Chondrocyte (in vitro differentiated cells): ENCODE results near the gene POPDC3. TPM values are rescaled to one million over a fixed set of nuclear protein-coding genes. Genes with fewer than 3 reads are reported as not detected.

Experiments
- DNase-seq: peaks from one replicate; pipeline ENCODE4 v3.0.0; 2021; ENCODE audit warnings: mixed read lengths, low spot score
- H3K27ac Mint-ChIP-seq: one replicate; pipeline ENCODE4 v1.8.0; 2021; ENCODE audit warnings: mild to moderate bottlenecking, moderate library complexity, mixed read lengths; ENCODE audit not compliant: unreplicated experiment
- H3K27me3 Mint-ChIP-seq: 2 replicates; pipeline ENCODE4 v1.8.0; 2021; ENCODE audit warnings: low read depth, mixed read lengths
- H3K36me3 Mint-ChIP-seq: 2 replicates; pipeline ENCODE4 v1.8.0; 2021; ENCODE audit warnings: low read depth, mixed read lengths
- H3K4me1 Mint-ChIP-seq: 2 replicates; pipeline ENCODE4 v1.8.0; 2021; ENCODE audit warnings: low read depth, mild to moderate bottlenecking, mixed read lengths
- H3K4me3 Mint-ChIP-seq: one replicate; pipeline ENCODE4 v1.8.0; 2021; ENCODE audit warnings: mild to moderate bottlenecking, moderate library complexity, mixed read lengths; ENCODE audit not compliant: unreplicated experiment
- H3K9me3 Mint-ChIP-seq: 2 replicates; pipeline ENCODE4 v1.8.0; 2021; ENCODE audit warnings: low read depth, mixed read lengths
- total RNA-seq: library from RNA; stranded (reverse); gene quantifications from 3 replicates; pipeline ENCODE4 v1.2.1, GENCODE V29; 2021
- TF ChIP-seq, protein P1 (sequence below): fragments of 200-600 bp; sonication (generic); IDR thresholded peaks from 2 replicates; pipeline ENCODE4 v1.5.0; 2021; ENCODE audit warnings: antibody characterized with exemption, mild to moderate bottlenecking, moderate library complexity

Gene POPDC3
- total RNA-seq, 1 donor from 2014 or later = 2.6 TPM

DNA sequence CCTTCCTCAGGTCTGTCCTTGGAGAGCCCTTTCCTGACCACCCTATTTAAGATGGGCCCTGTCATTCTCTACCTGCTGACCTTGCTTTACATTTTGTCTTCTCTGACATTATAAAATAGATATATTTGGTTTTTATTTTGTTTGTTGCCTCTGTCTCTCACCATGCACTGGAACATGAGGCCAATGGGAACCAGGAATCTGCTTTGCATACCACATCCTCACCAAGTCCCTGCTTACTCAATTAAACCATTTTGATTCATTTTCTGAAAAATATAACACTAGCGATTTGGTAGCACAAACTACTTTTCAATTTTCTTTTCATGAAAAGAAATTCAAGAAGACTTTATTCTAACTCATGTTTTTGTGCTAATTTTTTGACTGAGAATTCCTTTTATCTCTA, 32.8 kb upstream of the POPDC3 start:
- H3K27ac Mint-ChIP-seq = no peak overlapping the region
- DNase-seq = no peak
- H3K9me3 Mint-ChIP-seq = peaks cover 3% of the 10 kb centered on the region
- TF ChIP-seq, protein P1, sequence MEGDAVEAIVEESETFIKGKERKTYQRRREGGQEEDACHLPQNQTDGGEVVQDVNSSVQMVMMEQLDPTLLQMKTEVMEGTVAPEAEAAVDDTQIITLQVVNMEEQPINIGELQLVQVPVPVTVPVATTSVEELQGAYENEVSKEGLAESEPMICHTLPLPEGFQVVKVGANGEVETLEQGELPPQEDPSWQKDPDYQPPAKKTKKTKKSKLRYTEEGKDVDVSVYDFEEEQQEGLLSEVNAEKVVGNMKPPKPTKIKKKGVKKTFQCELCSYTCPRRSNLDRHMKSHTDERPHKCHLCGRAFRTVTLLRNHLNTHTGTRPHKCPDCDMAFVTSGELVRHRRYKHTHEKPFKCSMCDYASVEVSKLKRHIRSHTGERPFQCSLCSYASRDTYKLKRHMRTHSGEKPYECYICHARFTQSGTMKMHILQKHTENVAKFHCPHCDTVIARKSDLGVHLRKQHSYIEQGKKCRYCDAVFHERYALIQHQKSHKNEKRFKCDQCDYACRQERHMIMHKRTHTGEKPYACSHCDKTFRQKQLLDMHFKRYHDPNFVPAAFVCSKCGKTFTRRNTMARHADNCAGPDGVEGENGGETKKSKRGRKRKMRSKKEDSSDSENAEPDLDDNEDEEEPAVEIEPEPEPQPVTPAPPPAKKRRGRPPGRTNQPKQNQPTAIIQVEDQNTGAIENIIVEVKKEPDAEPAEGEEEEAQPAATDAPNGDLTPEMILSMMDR = no peak
- no peak overlapping the region for H3K4me3 Mint-ChIP-seq
- no peaks in the 10 kb centered on the region for H3K36me3 Mint-ChIP-seq
- peaks cover 19% of the 10 kb centered on the region for H3K4me1 Mint-ChIP-seq
- H3K27me3 Mint-ChIP-seq = no peaks in the 10 kb centered on the region

DNA sequence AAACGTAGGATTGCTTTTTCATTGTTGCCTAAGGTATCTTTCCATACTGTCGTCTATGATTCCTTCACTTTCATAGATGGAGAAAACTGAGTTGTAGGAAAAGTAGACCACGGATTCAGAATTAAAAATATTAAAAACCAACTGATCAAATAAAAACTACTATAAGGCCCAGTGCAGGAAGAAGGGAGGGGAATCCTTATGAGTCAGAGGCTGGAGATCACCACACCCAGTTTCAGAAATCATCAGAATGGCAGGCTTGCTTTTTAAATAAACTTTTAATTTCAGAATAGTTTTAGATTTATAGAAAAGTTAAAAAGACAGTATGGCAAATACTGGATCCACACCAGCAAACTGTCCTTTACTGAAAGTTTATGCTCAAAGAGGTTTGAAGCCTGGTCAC, 32.0 kb upstream of the POPDC3 start:
- TF ChIP-seq, protein P1 = no peak
- H3K27me3 Mint-ChIP-seq = no peaks in the 10 kb centered on the region
- no peak overlapping the region for H3K27ac Mint-ChIP-seq
- DNase-seq = no peak
- no peaks in the 10 kb centered on the region for H3K36me3 Mint-ChIP-seq
- H3K4me1 Mint-ChIP-seq = peaks cover 19% of the 10 kb centered on the region
- no peak overlapping the region for H3K4me3 Mint-ChIP-seq
- H3K9me3 Mint-ChIP-seq = peaks cover 3% of the 10 kb centered on the region

DNA sequence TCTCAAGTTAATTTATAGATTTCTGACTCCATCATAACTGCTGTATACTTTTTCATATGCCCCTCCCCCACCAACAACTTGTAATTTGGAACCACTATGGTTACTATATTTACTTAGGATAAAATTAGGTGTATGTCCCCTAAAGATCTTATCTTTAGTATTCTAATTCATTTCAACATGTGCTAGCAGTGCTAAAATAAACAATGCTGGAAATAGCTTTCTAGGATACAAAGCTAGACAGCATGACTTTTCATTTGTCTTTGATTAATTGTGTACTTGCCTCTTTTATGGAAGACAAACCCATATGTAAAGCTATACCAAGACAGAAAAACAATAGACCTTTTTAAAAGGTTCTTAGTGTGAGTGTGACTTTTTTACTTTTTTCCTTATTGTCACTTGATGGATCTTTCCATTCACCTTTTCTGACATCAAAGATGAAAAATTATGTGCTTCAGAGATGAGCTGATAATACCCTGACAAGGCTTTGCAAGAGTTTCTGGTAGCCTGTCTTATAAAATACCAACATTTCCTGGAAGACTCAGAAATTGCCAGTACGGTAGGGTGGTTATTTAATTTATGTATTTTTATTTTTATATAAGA, 31.2 kb upstream of the POPDC3 start:
- no peak for DNase-seq
- Mint-ChIP-seq H3K4me1 (peaks cover 19% of the 10 kb centered on the region), H3K27ac (no peak overlapping the region), H3K4me3 (no peak overlapping the region), H3K27me3 (no peaks in the 10 kb centered on the region), H3K36me3 (no peaks in the 10 kb centered on the region), H3K9me3 (peaks cover 3% of the 10 kb centered on the region)
- TF ChIP-seq, protein P1 = no peak

DNA sequence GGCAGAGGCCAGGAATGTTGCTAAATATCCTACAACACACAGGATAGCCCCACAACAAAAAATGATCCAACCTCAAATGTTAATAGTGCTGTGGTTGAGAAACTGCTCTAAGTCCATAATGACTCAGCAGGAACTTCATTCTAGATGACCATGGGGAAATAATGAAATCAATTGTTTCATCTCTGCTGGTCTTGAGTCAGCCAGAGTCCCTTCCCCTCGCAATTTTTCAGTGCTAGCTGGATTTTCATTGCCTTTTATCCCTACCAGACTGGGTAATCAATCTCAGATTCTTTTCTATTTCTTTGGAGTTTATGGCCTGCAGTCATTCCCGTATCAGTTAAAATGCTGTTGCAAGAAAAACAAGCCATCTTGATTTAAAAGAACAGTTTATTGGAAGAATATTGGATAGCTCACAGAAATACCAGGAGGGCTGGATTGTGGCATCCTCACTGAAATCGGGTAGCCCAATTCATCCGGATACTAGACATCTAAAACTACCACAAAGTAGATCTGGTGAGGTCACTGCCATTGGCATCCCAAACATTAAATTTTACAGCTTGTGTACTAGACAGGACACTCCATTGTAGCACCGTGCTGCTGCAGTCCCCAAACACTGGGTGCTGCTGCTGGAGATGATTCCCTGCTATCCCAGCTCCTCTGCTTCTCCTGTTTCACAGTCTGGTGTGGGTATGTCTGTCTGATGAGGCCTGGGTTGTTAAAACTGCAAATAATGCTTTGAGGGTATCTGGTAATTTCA, 30.3 kb upstream of the POPDC3 start:
- TF ChIP-seq, protein P1 = no peak
- H3K4me3 Mint-ChIP-seq = no peak overlapping the region
- peaks cover 3% of the 10 kb centered on the region for H3K9me3 Mint-ChIP-seq
- DNase-seq = no peak
- H3K27ac Mint-ChIP-seq = no peak overlapping the region
- H3K36me3 Mint-ChIP-seq = no peaks in the 10 kb centered on the region
- no peaks in the 10 kb centered on the region for H3K27me3 Mint-ChIP-seq
- H3K4me1 Mint-ChIP-seq = peaks cover 19% of the 10 kb centered on the region

DNA sequence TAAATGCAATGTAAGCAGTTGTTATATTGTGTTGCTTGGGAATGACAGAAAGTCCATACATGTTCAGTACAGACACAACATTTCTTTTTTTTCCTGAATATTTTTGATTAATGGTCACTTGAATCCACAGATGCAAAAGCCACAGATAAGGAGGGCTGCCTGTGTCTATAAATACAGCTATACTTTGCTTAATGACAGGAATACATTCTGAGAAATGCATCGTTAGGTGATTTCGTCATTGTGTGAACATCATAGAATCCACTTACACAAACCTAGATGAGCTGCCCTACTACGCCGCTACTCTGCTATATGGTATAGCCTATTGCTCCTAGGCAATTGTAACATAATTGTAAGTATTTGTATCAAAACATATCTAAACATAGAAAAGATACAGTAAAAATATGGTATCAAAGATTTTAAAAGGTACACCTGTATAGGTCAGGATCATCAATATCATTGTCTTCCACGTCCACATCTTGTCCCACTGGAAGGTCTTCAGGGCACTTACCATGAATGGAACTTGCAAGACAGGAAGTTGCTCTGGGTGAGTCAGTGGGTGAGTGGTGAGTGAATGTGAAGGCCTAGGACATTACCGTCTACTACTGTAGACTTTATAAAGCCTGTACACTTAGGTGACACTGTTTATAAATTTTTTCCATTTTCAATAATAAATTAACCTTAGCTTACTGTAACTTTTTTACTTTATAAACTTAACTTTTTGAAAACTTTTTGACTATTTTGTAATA, 27.9 kb upstream of the POPDC3 start:
- no peak overlapping the region for H3K4me3 Mint-ChIP-seq
- no peaks in the 10 kb centered on the region for H3K36me3 Mint-ChIP-seq
- H3K9me3 Mint-ChIP-seq = peaks cover 3% of the 10 kb centered on the region
- TF ChIP-seq, protein P1 = no peak
- H3K27me3 Mint-ChIP-seq = no peaks in the 10 kb centered on the region
- DNase-seq = no peak
- no peak overlapping the region for H3K27ac Mint-ChIP-seq
- peaks cover 30% of the 10 kb centered on the region for H3K4me1 Mint-ChIP-seq
